PC-9 (cell line): Measurements from ENCODE around the gene DYSF. TPM values are rescaled to one million over a fixed set of nuclear protein-coding genes. Genes with fewer than 3 reads are reported as not detected.

Experiments
- BruUV-seq: library from RNA; stranded (reverse); fragments of 400-500 nt; replicated peaks from 2 replicates; lab custom pipeline; 2021; lab: Mats Ljungman, UMichigan
- CTCF ChIA-PET: fragments of 300-600 bp; sonication (Branson Sonifier 250); formaldehyde crosslinking; loops from one replicate; lab custom pipeline; 2022; ENCODE audit warnings: antibody characterized with exemption; lab: Charles Lee
- POLR2A ChIA-PET: fragments of 300-600 bp; sonication (Branson Sonifier 250); formaldehyde crosslinking; loops from one replicate; lab custom pipeline; 2022; ENCODE audit warnings: antibody characterized with exemption; ENCODE audit not compliant: unreplicated experiment; lab: Charles Lee
- DNase-seq, 2 experiments: peaks; one replicate each; pipeline versions ENCODE4 v3.0.0 to v3.0.0-alpha.2; 2015 to 2022; ENCODE audit warnings: mixed read lengths in 1 of 2
- H2AFZ ChIP-seq: fragments of 200-600 bp; sonication (generic); 2 replicates; pipeline ENCODE4 v1.8.1; 2017; ENCODE audit warnings: antibody characterized with exemption
- H3F3A ChIP-seq: fragments of 200-600 bp; sonication (generic); 2 replicates; pipeline ENCODE4 v1.8.1; 2017; ENCODE audit warnings: antibody characterized with exemption, mild to moderate bottlenecking, low read depth; ENCODE audit not compliant: insufficient read depth
- H3K27ac ChIP-seq: fragments of 200-600 bp; sonication (generic); 2 replicates; pipeline ENCODE4 v1.6.1; 2016; ENCODE audit warnings: mixed run types
- H3K27me3 ChIP-seq: fragments of 200-600 bp; sonication (generic); 2 replicates; pipeline ENCODE4 v1.6.1; 2016; ENCODE audit warnings: low read depth, mixed run types; ENCODE audit not compliant: insufficient read depth
- H3K36me3 ChIP-seq: fragments of 200-600 bp; sonication (generic); 2 replicates; pipeline ENCODE4 v1.6.1; 2016; ENCODE audit warnings: low read depth, mixed run types
- H3K4me1 ChIP-seq: fragments of 200-600 bp; sonication (generic); replicated peaks from 2 replicates; pipeline ENCODE4 v1.6.1; 2016; ENCODE audit warnings: mixed run types; ENCODE audit not compliant: insufficient read depth
- H3K4me2 ChIP-seq: fragments of 200-600 bp; sonication (generic); 2 replicates; pipeline ENCODE4 v1.6.1; 2017; ENCODE audit warnings: mixed run types
- H3K4me3 ChIP-seq: fragments of 200-600 bp; sonication (generic); 2 replicates; pipeline ENCODE4 v1.6.1; 2016; ENCODE audit warnings: mixed run types
- H3K79me2 ChIP-seq: fragments of 200-600 bp; sonication (generic); 2 replicates; pipeline ENCODE4 v1.6.1; 2017; ENCODE audit warnings: low read depth, mixed run types
- H3K9me2 ChIP-seq: fragments of 200-600 bp; sonication (generic); 2 replicates; pipeline ENCODE4 v1.8.1; 2017; ENCODE audit warnings: mild to moderate bottlenecking; ENCODE audit not compliant: insufficient read depth
- H3K9me3 ChIP-seq: fragments of 200-600 bp; sonication (generic); 2 replicates; pipeline ENCODE4 v1.8.1; 2016; ENCODE audit warnings: low read depth; ENCODE audit not compliant: insufficient read depth
- H4K20me1 ChIP-seq: fragments of 200-600 bp; sonication (generic); 2 replicates; pipeline ENCODE4 v1.8.1; 2017; ENCODE audit not compliant: insufficient read depth
- CTCF ChIP-seq: fragments of 200-600 bp; sonication (generic); conservative IDR thresholded peaks from 2 replicates; pipeline ENCODE4 v1.6.1; 2017; ENCODE audit warnings: mixed run types, antibody characterized with exemption, mild to moderate bottlenecking, moderate library complexity
- EZH2 ChIP-seq: fragments of 200-600 bp; sonication (generic); IDR thresholded peaks from 2 replicates; pipeline ENCODE4 v1.8.0; 2017; ENCODE audit warnings: antibody characterized with exemption, low read depth
- intact Hi-C: fragments of 100-400 bp; cut with micrococcal nuclease; formaldehyde crosslinking; loops from one replicate; pipeline ENCODE4 v1.10.0; 2022; ENCODE audit not compliant: unreplicated experiment
- total RNA-seq: library from RNA; stranded (reverse); gene quantifications from 2 replicates; pipeline ENCODE4 v1.2.3, GENCODE V29; 2021

DYSF gene
- total RNA-seq, 1 experiment from 2014 or later: 12.2 TPM

GRCh38 chr2:71685941-71686611, 232.7 kb downstream of the DYSF start:
- H3K4me3 ChIP-seq: no peak overlapping the region
- no peak overlapping the region for H3K27ac ChIP-seq
- H3K9me3 ChIP-seq: no peaks in the 10 kb centered on the region
- ChIA-PET CTCF (no interaction called here), POLR2A (no interaction called here)
- no peak overlapping the region for H3K4me2 ChIP-seq
- no peaks in the 10 kb centered on the region for H3K9me2 ChIP-seq
- no peak overlapping the region for H2AFZ ChIP-seq
- no peaks in the 10 kb centered on the region for H3K27me3 ChIP-seq
- H4K20me1 ChIP-seq: no peaks in the 10 kb centered on the region
- DNase-seq: no peak
- H3K79me2 ChIP-seq: no peaks in the 10 kb centered on the region
- intact Hi-C loops: no loop called here
- no TSS peak for BruUV-seq
- no peaks in the 10 kb centered on the region for H3K4me1 ChIP-seq
- no peaks in the 10 kb centered on the region for H3F3A ChIP-seq
- no peak for TF ChIP-seq CTCF
- no peak for TF ChIP-seq EZH2
- H3K36me3 ChIP-seq: peaks cover 4% of the 10 kb centered on the region; the same call in 1 of the 2 replicates

- peaks cover 4% of the 10 kb centered on the region; the same call in 1 of the 2 replicates for H3K36me3 ChIP-seq
- H3K9me3 ChIP-seq: no peaks in the 10 kb centered on the region
- POLR2A ChIA-PET: no interaction called here
- no peaks in the 10 kb centered on the region for H4K20me1 ChIP-seq
- no peak overlapping the region for H3K27ac ChIP-seq
- H2AFZ ChIP-seq: no peak overlapping the region
- intact Hi-C loops: no loop called here
- H3K4me2 ChIP-seq: no peak overlapping the region
- DNase-seq: no peak
- no peaks in the 10 kb centered on the region for H3K27me3 ChIP-seq
- TF ChIP-seq CTCF: no peak
- TF ChIP-seq EZH2: no peak
- H3K79me2 ChIP-seq: no peaks in the 10 kb centered on the region
- H3K4me3 ChIP-seq: no peak overlapping the region
- no peaks in the 10 kb centered on the region for H3F3A ChIP-seq
- H3K4me1 ChIP-seq: no peaks in the 10 kb centered on the region
- no TSS peak for BruUV-seq
- CTCF ChIA-PET: no interaction called here
- no peaks in the 10 kb centered on the region for H3K9me2 ChIP-seq
Measured at GRCh38 chr2:71686781-71687180, 233.4 kb downstream of the DYSF start.

GRCh38 chr2:71687412-71687811, 234.1 kb downstream of the DYSF start:
- intact Hi-C loops: no loop called here
- Histone ChIP-seq H3K4me1 (no peaks in the 10 kb centered on the region), H3K36me3 (peaks cover 4% of the 10 kb centered on the region; the same call in 1 of the 2 replicates), H3K27me3 (no peaks in the 10 kb centered on the region), H3K9me2 (no peaks in the 10 kb centered on the region), H3K9me3 (no peaks in the 10 kb centered on the region), H4K20me1 (no peaks in the 10 kb centered on the region), H3K79me2 (no peaks in the 10 kb centered on the region), H3F3A (no peaks in the 10 kb centered on the region), H2AFZ (no peak overlapping the region), H3K4me2 (no peak overlapping the region), H3K27ac (no peak overlapping the region), H3K4me3 (no peak overlapping the region)
- BruUV-seq: no TSS peak
- ChIA-PET POLR2A (interaction anchor here (0.5 kb wide), 1 partner anchor 93 kb away, joined by 3 read pairs; no protein-coding TSS in a partner anchor), CTCF (no interaction called here)
- TF ChIP-seq EZH2 (no peak), CTCF (no peak)
- no peak for DNase-seq
